Measurements from ENCODE around the gene NFKBIA.

Gene NFKBIA

DNA sequence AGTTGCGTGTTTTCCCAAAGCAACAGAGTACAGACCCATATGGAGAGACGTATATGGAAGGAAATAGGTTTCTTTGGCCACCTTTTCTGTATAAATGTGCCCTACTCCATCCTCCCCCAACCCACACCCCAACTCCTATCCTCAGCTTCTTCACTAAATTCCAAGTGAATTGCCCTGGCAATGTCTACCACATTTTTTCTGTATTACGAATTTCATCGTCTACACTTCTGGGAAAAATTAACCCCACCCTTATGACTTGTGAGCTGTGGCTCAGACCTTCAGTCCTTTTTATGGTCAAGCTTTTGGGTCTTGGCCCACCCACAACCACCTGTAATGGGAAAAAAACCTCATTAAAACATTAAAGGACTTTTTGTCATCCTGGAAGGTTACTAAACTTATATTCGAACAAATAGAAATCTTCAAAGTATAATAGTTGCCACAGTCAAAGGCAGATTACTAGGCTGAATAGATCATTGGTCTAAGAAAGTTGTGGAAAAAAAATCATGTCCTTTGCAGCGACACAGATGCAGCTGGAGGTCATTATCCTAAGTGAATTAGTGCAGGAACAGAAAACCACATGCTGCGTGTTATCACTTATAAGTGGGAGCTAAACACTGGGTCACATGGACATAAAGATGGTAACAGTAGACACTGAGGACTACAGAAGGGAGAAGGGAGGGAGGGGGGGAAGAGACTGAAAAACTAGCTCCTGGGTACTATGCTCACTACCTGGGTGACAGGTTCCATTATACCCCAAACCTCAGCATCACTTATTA is 15.7 kb upstream of the NFKBIA start:
- DNase-seq (ENCODE audit: low read depth in 1 of 2, low spot score in 1 of 2) = no peak
- in situ Hi-C loops (cut with HindIII; ENCODE audit: low pct_unique_long_range_greater_than_20kb, low sequenced_read_pairs) = no loop called here
- TF ChIP-seq JUND (IDR thresholded peaks at IDR 0.05; ENCODE audit: low read depth) = no peak

DNA sequence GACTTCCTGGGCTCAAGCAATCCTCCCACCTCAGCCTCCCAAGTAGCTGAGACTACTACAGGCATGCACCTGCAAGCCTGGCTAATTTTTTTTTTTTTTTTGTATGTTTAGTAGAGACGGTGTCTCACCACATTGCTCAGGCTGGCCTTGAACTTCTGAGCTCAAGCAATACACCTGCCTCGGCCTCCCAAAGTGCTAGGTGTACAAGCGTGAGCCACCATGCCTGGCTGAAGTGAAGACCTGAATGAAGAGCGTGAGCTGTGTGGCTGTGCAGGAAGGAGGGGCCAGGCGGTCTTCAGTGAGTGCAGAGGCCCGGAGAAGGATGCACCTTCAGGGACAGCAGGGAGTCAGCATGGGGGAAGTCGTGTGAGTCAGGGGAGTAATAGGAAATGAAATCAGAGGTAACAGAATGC is 14.9 kb upstream of the NFKBIA start:
- no peak for DNase-seq (ENCODE audit: low read depth in 1 of 2, low spot score in 1 of 2)
- TF ChIP-seq JUND (IDR thresholded peaks at IDR 0.05; ENCODE audit: low read depth) = no peak
- in situ Hi-C loops (cut with HindIII; ENCODE audit: low pct_unique_long_range_greater_than_20kb, low sequenced_read_pairs) = no loop called here

DNA sequence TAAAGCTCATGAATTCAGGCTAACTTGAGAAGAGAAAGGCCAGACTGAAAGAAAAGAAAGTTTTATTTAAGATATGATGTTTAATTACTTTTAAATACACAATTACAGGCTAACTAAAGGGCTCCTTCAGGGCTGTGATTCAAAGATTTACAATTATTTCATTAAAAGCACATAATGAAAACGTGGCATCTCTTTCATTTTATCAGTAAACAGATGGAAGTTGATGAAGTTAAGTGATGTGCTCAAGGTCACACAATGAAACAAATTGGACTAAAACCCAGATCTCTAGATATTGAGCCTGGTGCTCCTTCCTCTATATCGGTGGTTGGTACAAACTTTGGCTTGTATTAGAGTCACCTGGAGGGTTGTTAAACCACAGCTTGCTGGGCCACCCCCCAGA is 13.5 kb upstream of the NFKBIA start:
- DNase-seq (ENCODE audit: low read depth in 1 of 2, low spot score in 1 of 2) = no peak
- in situ Hi-C loops (cut with HindIII; ENCODE audit: low pct_unique_long_range_greater_than_20kb, low sequenced_read_pairs) = no loop called here
- no peak for TF ChIP-seq JUND (IDR thresholded peaks at IDR 0.05; ENCODE audit: low read depth)

DNA sequence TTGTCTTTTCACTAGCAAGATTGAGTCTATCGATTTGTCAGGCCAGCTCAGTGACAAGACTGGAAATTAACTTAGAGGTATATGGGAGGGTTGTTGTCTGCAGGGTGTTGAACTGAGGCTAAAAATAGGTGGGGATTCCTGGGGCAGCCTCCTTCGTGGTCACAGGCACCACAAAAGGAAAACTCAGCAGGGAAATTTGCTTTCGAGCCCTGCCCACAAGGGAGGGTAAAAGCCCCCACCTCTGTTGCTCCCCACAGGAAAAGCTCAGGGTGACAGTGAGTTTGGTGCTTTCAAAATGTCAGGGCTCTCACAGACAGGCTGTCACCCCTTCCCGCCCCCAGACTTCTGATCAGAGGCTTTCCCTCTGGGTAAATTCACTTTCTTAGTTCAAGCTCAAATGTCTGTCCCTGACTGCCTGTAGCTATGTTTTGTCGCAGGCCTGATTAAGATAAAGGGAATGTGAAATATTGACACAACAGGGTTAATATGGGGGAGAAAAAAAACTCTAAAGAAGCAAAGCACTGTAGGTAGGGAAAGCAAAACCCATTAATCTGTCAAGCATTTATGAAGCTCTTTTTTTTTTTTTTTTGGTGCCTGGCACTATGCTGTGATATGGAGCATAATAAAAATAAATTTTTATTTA is 11.7 kb upstream of the NFKBIA start:
- DNase-seq (ENCODE audit: low read depth in 1 of 2, low spot score in 1 of 2) = no peak
- TF ChIP-seq JUND (IDR thresholded peaks at IDR 0.05; ENCODE audit: low read depth) = no peak
- in situ Hi-C loops (cut with HindIII; ENCODE audit: low pct_unique_long_range_greater_than_20kb, low sequenced_read_pairs) = no loop called here

DNA sequence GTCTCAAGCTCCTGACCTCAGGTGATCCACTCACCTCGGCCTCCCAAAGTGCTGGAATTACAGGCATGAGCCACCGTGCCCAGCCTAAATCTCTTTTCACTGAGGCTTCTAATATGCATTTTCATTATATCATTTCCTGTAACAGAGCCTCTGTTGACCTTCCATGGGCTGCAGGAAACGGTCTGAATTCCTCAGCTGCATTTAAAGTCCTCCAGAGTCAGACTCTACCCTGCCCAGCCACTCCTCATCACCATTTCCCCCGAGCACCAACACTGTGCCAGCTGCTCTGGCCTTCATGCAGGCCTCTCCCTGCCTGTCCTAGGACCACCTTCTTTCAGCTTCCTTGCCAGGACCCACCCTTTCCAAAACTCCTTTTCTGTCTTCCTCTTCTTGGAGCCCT is 9.8 kb upstream of the NFKBIA start:
- no peak for TF ChIP-seq JUND (IDR thresholded peaks at IDR 0.05; ENCODE audit: low read depth)
- no peak for DNase-seq (ENCODE audit: low read depth in 1 of 2, low spot score in 1 of 2)
- in situ Hi-C loops (cut with HindIII; ENCODE audit: low pct_unique_long_range_greater_than_20kb, low sequenced_read_pairs) = no loop called here

DNA sequence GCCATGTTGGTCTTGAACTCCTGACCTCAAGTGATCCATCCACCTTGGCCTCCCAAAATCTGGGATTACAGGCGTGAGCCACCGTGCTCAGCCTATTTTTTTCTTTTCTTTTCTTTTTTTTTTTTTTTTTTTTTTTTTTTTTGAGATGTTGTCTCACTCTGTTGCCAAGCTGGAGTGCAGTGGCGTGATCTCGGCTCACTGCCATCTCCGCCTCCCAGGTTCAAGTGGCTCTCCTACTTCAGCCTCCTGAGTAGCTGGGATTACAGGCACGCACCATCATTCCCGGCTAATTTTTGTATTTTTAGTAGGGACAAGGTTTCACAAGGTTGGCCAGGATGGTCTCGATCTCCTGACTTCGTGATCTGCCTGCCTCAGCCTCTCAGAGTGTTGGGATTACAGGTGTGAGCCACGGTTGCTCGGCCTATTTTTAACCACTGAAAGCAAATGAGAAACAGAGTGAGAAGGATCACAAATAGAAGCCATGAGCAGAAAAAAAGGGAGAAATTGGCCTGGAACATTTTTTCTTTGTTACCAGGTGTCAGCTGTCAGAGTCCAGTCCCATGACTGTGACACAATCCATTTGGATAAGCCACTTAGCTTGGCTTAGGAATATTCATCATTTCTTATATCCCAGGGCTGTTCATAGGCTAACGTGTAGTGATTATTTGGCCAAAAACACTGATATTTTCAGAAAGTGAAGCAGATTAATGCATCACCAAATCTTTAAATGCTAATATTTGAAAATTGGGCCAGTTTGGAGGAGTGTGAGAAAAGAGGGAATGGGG is 7.9 kb upstream of the NFKBIA start:
- TF ChIP-seq JUND (IDR thresholded peaks at IDR 0.05; ENCODE audit: low read depth) = no peak
- in situ Hi-C loops (cut with HindIII; ENCODE audit: low pct_unique_long_range_greater_than_20kb, low sequenced_read_pairs) = no loop called here
- no peak for DNase-seq (ENCODE audit: low read depth in 1 of 2, low spot score in 1 of 2)

DNA sequence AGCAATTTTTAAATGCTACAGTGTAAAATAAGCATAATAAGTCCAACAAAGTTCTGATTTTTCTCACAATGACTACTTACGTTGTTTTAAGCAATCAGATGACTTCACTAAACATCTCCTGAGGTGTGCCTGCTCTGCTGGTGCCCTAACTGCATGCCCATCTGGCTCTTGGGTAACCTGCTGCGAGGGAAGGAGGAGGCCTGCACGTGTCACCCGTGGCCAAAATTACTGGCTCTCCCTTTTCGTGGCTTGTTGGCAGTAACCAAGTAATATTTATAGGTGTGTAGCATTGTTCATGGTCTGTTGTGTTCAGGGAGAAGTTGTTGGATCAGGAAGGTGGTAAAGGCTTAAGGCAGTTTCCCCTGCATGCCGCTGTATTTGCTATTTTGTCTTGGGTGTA is 6.3 kb upstream of the NFKBIA start:
- in situ Hi-C loops (cut with HindIII; ENCODE audit: low pct_unique_long_range_greater_than_20kb, low sequenced_read_pairs) = no loop called here

DNA sequence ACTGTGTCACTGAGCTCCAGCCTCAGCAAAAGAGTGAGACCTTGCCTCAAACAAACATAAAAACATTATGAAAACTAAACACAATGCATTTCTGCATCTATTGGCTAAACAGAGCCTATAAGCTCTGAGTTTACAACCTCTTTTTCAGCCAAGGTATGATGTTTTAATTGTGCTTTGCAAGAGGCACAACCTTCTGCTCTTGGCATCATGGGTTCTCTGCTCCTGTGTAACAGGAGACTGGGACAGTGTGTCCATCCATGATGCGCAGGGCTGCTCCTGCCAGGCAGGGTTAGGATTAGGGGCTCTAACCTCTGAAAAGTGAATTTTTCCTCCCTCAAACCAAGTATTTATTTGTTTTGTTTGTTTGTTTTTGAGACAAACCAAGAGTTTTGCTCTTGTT is 5.0 kb upstream of the NFKBIA start:
- no peak for DNase-seq (ENCODE audit: low read depth in 1 of 2, low spot score in 1 of 2)
- in situ Hi-C loops (cut with HindIII; ENCODE audit: low pct_unique_long_range_greater_than_20kb, low sequenced_read_pairs) = no loop called here
- TF ChIP-seq JUND (IDR thresholded peaks at IDR 0.05; ENCODE audit: low read depth) = no peak

More for the DNA sequence above, 6.3 kb upstream of the NFKBIA start:
- no peak for DNase-seq (ENCODE audit: low read depth in 1 of 2, low spot score in 1 of 2)
- TF ChIP-seq JUND (IDR thresholded peaks at IDR 0.05; ENCODE audit: low read depth) = no peak

DNA sequence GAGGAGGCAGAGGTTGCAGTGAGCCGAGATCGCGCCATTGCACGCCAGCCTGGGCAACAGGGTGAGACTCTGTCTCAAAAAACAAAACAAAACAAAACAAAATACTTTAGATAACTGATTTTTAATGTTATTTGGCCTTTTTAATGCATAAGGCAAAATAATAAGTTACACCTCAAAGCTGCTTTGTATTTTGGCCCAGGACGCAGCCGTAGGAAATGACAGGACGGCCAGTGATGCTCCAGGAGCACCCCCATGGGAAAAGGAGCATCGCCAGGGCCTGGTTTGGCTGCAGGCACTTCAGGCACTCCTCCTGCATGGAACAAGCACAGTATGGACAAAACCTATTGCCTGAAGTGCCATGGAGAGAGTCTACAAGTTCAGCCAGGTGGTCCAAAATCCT is 3.5 kb upstream of the NFKBIA start:
- TF ChIP-seq JUND (IDR thresholded peaks at IDR 0.05; ENCODE audit: low read depth) = no peak
- no peak for DNase-seq (ENCODE audit: low read depth in 1 of 2, low spot score in 1 of 2)
- in situ Hi-C loops (cut with HindIII; ENCODE audit: low pct_unique_long_range_greater_than_20kb, low sequenced_read_pairs) = no loop called here

DNA sequence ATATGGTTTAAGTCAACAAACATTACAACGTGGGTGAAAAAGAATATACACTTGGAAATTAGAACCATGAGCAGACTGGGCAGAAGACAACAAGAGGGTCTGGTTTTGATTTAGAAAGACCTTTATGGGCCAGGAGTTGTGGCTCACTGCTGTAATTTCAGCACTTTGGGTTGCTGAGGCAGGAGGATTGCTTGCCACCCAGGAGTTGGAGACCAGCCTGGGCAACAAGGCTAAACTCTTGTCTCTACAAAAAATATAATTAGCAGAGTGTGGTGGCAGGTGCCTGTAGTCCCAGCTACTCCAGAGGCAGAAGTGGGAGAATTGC is 2.7 kb upstream of the NFKBIA start:
- TF ChIP-seq JUND (IDR thresholded peaks at IDR 0.05; ENCODE audit: low read depth) = no peak
- DNase-seq (ENCODE audit: low read depth in 1 of 2, low spot score in 1 of 2) = no peak
- in situ Hi-C loops (cut with HindIII; ENCODE audit: low pct_unique_long_range_greater_than_20kb, low sequenced_read_pairs) = no loop called here

DNA sequence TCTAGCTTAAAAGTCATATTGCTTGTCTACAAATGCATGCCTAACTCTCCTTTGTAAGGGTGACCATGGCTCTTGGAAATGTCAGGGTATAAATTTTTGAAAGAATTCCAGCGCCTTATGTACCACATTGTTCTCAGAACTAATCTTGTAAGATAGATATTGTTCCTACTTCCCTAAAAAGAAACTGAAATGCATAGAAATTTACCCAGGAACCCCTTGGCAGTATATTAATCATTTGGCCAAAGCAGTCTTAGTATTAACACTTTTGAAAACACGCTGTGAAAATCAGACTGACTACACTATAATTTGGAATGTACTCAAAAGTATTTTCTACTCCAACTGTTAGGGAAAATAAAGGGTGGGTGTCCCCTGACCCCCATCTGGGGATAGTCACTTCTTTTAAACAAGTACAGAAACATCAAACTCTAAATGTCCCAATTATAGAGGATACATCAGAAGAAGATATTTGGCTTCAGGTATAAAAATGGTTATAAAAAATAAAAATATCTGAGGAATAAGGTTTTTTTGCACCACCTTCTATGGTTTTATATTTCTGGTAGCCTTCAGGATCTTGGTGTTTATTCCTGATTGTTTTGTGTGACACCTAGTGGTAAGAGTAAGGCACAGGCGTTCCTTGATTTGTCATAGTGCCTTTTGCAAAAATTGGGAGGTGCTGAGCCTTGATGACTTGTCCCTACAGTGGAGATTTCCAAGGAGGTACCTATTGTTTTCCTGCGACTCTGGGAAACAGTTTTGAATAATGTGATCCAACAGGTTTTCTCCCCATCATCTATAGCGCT is 2.2 kb upstream of the NFKBIA start:
- TF ChIP-seq JUND (IDR thresholded peaks at IDR 0.05; ENCODE audit: low read depth) = no peak
- in situ Hi-C loops (cut with HindIII; ENCODE audit: low pct_unique_long_range_greater_than_20kb, low sequenced_read_pairs) = no loop called here
- DNase-seq (ENCODE audit: low read depth in 1 of 2, low spot score in 1 of 2) = peak; percentile 76 to 88

DNA sequence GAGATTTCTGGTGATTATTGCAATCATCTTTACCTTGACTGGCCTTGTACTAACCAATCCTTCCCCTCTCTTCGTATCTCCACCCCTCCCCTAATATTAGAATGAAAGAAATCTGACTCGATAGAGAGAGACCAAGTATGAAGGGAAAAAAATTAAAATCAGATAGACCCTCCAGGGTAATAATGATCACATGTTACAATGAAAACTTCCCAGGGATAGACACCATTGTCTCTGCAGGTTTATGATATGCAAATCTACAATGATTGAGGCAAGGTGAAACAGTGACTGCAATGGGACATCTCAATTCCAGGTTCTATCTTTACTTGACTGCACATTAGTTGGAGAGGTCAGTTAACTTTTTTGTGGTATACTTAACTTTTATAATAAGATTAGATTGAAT is 1.5 kb upstream of the NFKBIA start:
- TF ChIP-seq JUND (IDR thresholded peaks at IDR 0.05; ENCODE audit: low read depth) = no peak
- no peak for DNase-seq (ENCODE audit: low read depth in 1 of 2, low spot score in 1 of 2)
- in situ Hi-C loops (cut with HindIII; ENCODE audit: low pct_unique_long_range_greater_than_20kb, low sequenced_read_pairs) = no loop called here

Data from T47D (cell line).